ENCODE measurements around the gene SFXN5. TPM values are rescaled to one million over a fixed set of nuclear protein-coding genes. Genes with fewer than 3 reads are reported as not detected.

The SFXN5 gene
- total RNA-seq, 1 donor from 2014 or later: 18.5 TPM

DNA sequence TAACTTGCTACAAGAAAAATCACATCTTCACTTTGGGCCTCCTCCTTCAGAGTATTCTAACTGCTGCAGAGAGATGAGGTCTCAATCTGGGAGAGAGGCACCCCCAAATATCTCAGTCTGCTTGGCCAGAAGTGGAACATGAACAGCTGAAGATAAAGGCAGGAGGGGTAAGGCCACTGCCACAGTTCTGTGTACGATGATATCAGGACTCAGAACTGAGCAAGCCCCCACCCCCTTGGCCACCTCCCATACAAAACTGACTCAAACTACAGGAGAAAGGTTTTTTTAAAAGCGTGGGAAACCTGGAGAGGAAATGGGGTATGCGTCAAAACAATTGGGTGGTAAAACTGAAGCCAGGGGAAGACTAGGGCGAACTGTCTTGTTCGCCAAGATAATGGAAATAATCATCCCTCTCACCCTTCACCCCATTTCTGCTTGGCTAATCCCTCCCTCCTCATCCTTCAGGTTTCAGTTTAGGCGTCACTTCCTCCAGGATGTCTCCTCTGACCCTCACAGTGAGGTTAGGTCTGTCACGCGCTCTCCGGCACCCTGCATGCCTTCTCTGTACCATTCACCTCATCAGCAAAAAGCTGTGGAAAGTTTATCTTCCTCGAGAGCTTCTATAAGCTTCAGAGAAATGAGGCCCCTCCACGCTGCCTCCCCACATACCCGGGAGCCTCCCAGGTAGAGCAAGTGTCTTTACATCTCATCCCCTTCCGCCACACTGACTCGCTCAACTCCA is 64.4 kb downstream of the SFXN5 start:
- no peaks in the 10 kb centered on the region for H3K9me3 Mint-ChIP-seq
- no peak overlapping the region for H3K27ac Mint-ChIP-seq
- intact Hi-C loops (cut with micrococcal nuclease): no loop called here
- no peak overlapping the region for H3K4me3 Mint-ChIP-seq (ENCODE audit: low read depth)
- no peak for DNase-seq (ENCODE audit: low spot score)
- no peaks in the 10 kb centered on the region for H3K36me3 Mint-ChIP-seq (ENCODE audit: low read depth)
- H3K27me3 Mint-ChIP-seq (ENCODE audit: low read depth): peaks cover 6% of the 10 kb centered on the region
- H3K4me1 Mint-ChIP-seq (ENCODE audit: low read depth): no peaks in the 10 kb centered on the region

GRCh38 chr2:73004889-73005596 is 66.5 kb downstream of the SFXN5 start:
- no peaks in the 10 kb centered on the region for H3K4me1 Mint-ChIP-seq (ENCODE audit: low read depth)
- no peaks in the 10 kb centered on the region for H3K36me3 Mint-ChIP-seq (ENCODE audit: low read depth)
- no peaks in the 10 kb centered on the region for H3K27me3 Mint-ChIP-seq (ENCODE audit: low read depth)
- no peak overlapping the region for H3K4me3 Mint-ChIP-seq (ENCODE audit: low read depth)
- intact Hi-C loops (cut with micrococcal nuclease): no loop called here
- no peak for DNase-seq (ENCODE audit: low spot score)
- no peak overlapping the region for H3K27ac Mint-ChIP-seq
- no peaks in the 10 kb centered on the region for H3K9me3 Mint-ChIP-seq

DNA sequence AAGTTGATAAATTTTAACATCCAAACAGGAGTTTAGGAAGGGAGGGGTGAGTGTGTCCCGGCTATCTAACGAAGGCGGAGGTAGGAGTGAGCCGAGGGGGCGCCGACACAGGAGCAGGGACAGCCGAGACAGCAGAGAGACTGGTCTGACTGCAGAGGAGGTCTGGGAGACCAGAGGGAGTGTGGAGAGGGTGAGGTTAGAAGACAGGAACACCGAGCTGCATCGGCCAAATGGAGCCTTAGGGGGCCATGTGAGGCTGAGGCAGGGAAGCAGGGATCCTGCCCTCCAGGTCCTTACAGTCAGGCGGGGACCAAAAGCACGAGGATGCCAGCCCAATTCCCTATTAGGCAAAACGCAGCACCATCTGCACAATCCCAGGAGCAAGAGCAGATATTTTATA is 67.0 kb downstream of the SFXN5 start:
- no peaks in the 10 kb centered on the region for H3K4me1 Mint-ChIP-seq (ENCODE audit: low read depth)
- DNase-seq (ENCODE audit: low spot score): no peak
- no peak overlapping the region for H3K27ac Mint-ChIP-seq
- no peaks in the 10 kb centered on the region for H3K9me3 Mint-ChIP-seq
- no peak overlapping the region for H3K4me3 Mint-ChIP-seq (ENCODE audit: low read depth)
- intact Hi-C loops (cut with micrococcal nuclease): no loop called here
- no peaks in the 10 kb centered on the region for H3K27me3 Mint-ChIP-seq (ENCODE audit: low read depth)
- no peaks in the 10 kb centered on the region for H3K36me3 Mint-ChIP-seq (ENCODE audit: low read depth)

- intact Hi-C loops (cut with micrococcal nuclease): no loop called here
- Mint-ChIP-seq H3K9me3 (no peaks in the 10 kb centered on the region), H3K36me3 (ENCODE audit: low read depth) (no peaks in the 10 kb centered on the region), H3K27me3 (ENCODE audit: low read depth) (no peaks in the 10 kb centered on the region), H3K4me3 (ENCODE audit: low read depth) (no peak overlapping the region), H3K27ac (no peak overlapping the region), H3K4me1 (ENCODE audit: low read depth) (no peaks in the 10 kb centered on the region)
- no peak for DNase-seq (ENCODE audit: low spot score)
Observed at GRCh38 chr2:73003027-73003426, 68.5 kb downstream of the SFXN5 start.

DNA sequence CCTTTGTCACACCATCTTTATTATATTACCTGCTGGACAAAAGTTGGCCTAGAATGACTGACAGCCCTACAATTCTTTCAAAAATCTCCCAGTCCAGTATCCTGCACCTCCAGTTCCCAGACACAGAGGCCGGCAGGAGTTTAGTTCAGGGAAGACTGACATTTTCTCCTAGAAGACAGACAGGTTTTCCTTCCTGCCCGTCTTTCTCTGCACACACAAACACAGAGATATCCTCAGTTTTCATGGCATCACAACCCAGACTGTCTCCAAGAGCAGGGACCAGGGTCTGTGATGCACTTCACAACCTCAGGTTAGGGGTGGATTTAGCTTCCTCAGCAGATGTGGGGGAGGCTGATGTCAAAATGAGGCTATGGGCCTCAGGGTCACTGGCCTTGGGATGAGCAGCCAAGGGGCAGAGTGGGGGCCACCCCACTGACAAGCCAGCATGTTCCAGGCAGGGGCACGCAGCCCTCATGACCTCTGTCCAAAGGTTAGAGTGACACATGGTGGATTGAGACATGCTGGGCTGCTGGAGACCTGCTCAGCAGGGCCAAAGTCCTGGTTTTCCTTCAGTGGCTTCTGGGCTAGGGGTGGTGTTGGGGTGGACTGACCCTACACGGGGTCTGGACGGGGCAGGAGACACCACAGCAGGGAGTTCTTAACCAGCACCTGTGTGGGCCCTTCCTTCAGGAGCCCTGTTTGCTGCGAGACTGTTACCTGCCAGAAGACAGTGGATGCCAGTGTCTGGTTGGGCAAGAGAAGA is 70.5 kb downstream of the SFXN5 start:
- DNase-seq (ENCODE audit: low spot score): no peak
- H3K4me1 Mint-ChIP-seq (ENCODE audit: low read depth): no peaks in the 10 kb centered on the region

DNA sequence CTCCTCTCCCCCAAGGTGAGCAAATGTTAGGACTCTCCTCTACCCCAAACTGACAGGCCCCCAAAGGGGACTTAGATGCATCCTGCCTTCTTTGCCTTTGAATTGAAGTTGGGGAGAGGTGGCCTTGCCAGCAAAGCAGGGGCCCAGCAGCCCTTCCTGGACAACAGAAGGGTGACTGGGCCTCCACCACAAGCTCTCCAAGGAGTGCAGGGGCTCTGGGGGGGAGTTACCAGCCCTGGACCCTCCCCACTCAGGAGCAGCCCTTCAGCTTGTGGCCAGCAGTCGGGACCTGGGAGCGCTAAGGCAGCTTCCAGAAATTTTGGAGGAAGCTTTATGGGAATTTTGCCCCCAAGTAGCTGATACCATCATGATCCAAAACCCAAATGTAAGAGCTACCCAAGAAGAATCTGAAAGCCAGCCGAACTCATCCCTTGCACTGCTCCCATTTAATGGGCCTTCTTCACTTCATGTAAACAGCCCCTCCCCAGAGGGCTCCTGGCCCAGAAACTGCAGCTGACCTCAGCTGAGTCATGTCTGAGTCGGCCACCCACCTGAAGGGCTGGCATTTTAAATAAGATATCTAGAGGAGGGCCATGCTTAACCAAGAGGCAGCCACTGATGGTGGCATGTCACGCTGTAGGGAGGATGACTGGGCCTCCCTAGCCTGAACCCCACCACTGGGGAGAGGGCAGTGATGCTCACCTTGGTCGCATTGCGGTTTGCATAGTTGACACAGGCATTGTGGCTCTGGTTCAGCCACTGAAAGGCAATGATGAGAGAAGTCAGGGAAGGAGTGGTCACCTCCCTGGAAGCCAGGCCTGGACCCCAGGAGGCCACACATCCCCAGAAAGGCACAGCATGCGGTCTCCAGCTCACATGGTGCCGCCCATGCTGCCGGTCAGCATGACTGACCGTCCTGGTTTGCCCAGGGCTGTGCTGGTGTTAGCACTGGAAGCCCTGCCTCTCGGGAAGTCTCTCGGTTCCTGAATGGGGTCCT is 71.5 kb downstream of the SFXN5 start:
- DNase-seq (ENCODE audit: low spot score): peak; percentile 4
- H3K27me3 Mint-ChIP-seq (ENCODE audit: low read depth): no peaks in the 10 kb centered on the region

More for the DNA sequence above, 70.5 kb downstream of the SFXN5 start:
- intact Hi-C loops (cut with micrococcal nuclease): no loop called here
- no peak overlapping the region for H3K27ac Mint-ChIP-seq
- no peak overlapping the region for H3K4me3 Mint-ChIP-seq (ENCODE audit: low read depth)
- no peaks in the 10 kb centered on the region for H3K27me3 Mint-ChIP-seq (ENCODE audit: low read depth)
- no peaks in the 10 kb centered on the region for H3K9me3 Mint-ChIP-seq
- H3K36me3 Mint-ChIP-seq (ENCODE audit: low read depth): no peaks in the 10 kb centered on the region

DNA sequence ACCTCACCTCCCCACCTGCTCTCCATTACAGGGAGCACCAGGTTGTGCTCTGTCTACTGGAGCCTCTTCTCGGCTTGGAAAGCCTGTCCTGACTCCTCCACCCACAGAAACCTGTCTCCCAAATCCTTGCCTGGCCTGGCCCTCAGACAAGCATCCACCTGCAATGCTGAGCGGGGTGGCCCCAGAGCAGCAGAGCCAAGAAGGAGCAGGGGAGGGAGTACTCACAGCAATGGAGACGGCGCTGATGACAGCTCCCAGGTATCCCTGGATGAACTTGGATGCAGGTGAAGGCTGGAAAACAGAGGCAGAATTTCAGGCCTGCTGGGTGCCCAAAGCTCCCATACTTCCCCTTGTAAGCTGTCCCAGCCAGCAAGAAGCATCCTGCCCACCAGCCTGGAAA is 72.8 kb downstream of the SFXN5 start:
- no peak for DNase-seq (ENCODE audit: low spot score)
- no peaks in the 10 kb centered on the region for H3K9me3 Mint-ChIP-seq
- no peak overlapping the region for H3K4me3 Mint-ChIP-seq (ENCODE audit: low read depth)
- intact Hi-C loops (cut with micrococcal nuclease): no loop called here
- no peaks in the 10 kb centered on the region for H3K36me3 Mint-ChIP-seq (ENCODE audit: low read depth)
- H3K27me3 Mint-ChIP-seq (ENCODE audit: low read depth): no peaks in the 10 kb centered on the region
- H3K4me1 Mint-ChIP-seq (ENCODE audit: low read depth): no peaks in the 10 kb centered on the region
- H3K27ac Mint-ChIP-seq: no peak overlapping the region

More for the DNA sequence above, 71.5 kb downstream of the SFXN5 start:
- Mint-ChIP-seq H3K9me3 (no peaks in the 10 kb centered on the region), H3K36me3 (ENCODE audit: low read depth) (no peaks in the 10 kb centered on the region), H3K4me3 (ENCODE audit: low read depth) (no peak overlapping the region), H3K4me1 (ENCODE audit: low read depth) (no peaks in the 10 kb centered on the region), H3K27ac (no peak overlapping the region)
- intact Hi-C loops (cut with micrococcal nuclease): no loop called here

GRCh38 chr2:72998234-72998651 is 73.3 kb downstream of the SFXN5 start:
- Mint-ChIP-seq H3K27me3 (ENCODE audit: low read depth) (no peaks in the 10 kb centered on the region), H3K36me3 (ENCODE audit: low read depth) (no peaks in the 10 kb centered on the region), H3K4me3 (ENCODE audit: low read depth) (no peak overlapping the region), H3K27ac (no peak overlapping the region), H3K4me1 (ENCODE audit: low read depth) (no peaks in the 10 kb centered on the region), H3K9me3 (no peaks in the 10 kb centered on the region)
- DNase-seq (ENCODE audit: low spot score): no peak
- intact Hi-C loops (cut with micrococcal nuclease): no loop called here

DNA sequence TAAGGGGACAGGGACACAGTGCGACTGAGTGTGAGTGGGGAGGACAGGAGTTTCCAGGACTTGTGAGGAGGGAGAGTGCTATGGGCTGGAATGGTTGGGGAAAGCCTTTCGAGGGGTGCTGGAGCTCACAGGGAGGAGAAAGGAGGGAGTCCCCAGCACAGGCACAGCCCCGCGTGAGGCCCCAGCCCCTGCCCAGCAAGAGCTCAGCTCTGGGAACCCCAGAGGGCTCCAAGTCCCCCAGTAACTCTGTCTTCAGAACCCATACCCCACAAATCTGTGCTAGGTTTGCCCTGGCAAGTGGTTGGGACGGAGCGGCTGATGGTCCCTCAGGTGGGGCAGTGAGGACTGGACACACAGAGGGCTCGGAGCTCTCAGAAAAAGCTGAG is 75.4 kb downstream of the SFXN5 start:
- Mint-ChIP-seq H3K9me3 (no peaks in the 10 kb centered on the region), H3K4me3 (ENCODE audit: low read depth) (no peak overlapping the region), H3K27me3 (ENCODE audit: low read depth) (no peaks in the 10 kb centered on the region), H3K4me1 (ENCODE audit: low read depth) (no peaks in the 10 kb centered on the region), H3K27ac (no peak overlapping the region), H3K36me3 (ENCODE audit: low read depth) (no peaks in the 10 kb centered on the region)
- intact Hi-C loops (cut with micrococcal nuclease): no loop called here
- DNase-seq (ENCODE audit: low spot score): peak; percentile 3

DNA sequence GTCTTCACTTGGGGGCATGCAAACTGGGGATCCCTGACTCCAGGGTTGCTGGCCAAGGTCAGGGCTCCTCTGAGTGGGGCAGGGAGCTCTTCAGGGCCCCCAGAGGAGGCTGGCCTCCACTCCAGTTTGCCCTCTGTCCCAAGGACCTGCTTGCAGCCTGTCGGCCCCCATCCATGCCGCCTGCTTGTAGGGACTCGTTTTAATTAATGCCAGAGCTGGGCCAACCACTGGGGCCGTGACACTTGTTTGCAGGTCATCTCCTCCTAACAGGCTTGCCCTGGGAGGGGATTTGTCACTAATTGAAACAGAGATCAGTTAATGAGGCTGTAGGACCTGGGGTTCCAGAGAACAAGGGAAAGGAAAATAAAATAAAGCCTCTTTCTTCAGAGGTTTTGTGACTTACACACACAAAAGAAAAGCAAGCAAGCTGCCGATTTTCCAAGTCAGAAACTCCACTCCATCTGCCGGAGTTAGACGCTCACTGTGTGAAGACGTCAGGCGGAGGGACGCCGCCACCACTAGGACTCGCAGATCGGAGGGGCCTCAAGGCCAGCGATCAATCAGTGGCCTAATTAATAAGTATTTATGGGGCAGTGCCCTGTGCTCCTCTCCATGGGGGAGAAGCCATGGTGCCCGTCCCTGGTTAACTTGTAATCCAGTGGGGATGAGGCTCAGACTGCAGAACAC is 75.9 kb downstream of the SFXN5 start:
- Mint-ChIP-seq H3K27ac (no peak overlapping the region), H3K9me3 (no peaks in the 10 kb centered on the region), H3K27me3 (ENCODE audit: low read depth) (no peaks in the 10 kb centered on the region), H3K4me3 (ENCODE audit: low read depth) (no peak overlapping the region), H3K4me1 (ENCODE audit: low read depth) (no peaks in the 10 kb centered on the region), H3K36me3 (ENCODE audit: low read depth) (no peaks in the 10 kb centered on the region)
- intact Hi-C loops (cut with micrococcal nuclease): no loop called here
- DNase-seq (ENCODE audit: low spot score): peak; percentile 6

DNA sequence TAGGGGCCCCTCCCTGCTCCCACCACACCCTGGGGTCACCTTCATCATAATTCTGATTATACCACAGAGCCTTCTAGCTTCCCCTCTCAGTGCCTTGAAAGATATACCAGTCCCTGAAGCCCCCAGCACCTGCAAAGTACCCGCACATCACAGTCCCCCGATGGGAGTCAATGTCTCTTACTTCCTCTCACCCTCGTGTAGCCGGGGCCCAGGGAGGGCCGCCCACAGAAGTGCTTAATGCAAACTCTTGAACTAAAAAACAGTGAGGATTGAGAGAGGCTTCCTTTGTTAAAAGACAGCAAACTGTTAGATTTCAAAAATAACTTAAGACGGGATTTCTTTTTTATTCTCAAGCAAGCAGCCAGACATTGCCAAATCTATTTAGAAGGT is 76.5 kb downstream of the SFXN5 start:
- no peaks in the 10 kb centered on the region for H3K36me3 Mint-ChIP-seq (ENCODE audit: low read depth)
- H3K27me3 Mint-ChIP-seq (ENCODE audit: low read depth): no peaks in the 10 kb centered on the region
- peak; percentile 4 for DNase-seq (ENCODE audit: low spot score)
- H3K4me1 Mint-ChIP-seq (ENCODE audit: low read depth): no peaks in the 10 kb centered on the region
- intact Hi-C loops (cut with micrococcal nuclease): loop anchor here (5.0 kb wide), 1 partner anchor 77 kb away; the partner anchor contains the start of gene SFXN5
- H3K27ac Mint-ChIP-seq: no peak overlapping the region
- H3K4me3 Mint-ChIP-seq (ENCODE audit: low read depth): no peak overlapping the region
- H3K9me3 Mint-ChIP-seq: no peaks in the 10 kb centered on the region

Measured in activated T-helper 2 cell treated with anti-CD3 and anti-CD28 coated beads, Interferon-gamma antibody, Interleukin-2, Interleukin-4, amounts not matched to agents 10 μg/mL and 5 μg/mL and 100 μg/mL, durations not matched to agents 14 hours and 24 hours and 36 hours (primary cell).